ENCODE measurements around the gene DRAM2.

Gene DRAM2

DNA sequence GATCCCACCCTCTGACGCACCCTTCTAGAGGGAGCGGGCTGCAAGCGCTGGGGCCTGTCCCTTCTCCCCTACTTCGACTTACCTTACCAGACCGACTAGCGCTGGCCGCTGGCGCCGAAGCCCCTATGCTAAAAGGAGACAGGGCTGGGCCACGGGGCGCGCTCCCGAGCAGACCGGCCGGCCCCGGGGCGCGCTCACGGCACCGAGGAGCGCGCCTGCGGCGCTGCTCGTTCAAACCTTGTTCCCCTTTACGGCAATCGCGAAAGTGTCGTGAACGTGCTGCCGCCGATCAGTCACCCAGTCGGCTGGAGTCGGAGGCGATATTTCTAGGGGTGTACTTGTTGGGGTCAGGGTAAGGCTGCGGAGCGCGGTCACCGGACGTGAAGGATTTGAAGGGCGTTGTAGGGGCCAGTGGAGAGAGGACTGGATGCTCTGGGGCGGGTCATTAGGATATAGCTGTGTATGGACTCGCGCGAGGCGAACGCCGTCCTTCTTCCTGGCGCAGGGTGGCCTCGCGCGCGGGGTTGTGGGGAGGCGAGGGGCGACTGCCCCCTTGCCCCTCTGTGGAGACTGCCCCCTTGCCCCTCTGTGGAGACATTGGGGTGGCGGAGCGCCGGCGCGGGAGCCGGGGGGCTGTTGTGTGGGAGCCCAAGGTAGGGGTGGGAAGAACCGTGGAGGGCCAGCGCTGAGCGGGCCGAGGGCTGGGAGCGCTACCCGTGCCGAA is at the start of gene DRAM2, which contains the start of gene CEPT1:
Gene DRAM2, minus strand, starts transcription at position 138 of the 724 bp plus-strand sequence. CDS start 8,539 bp downstream, outside the sequence.
Gene CEPT1, plus strand, starts transcription at position 268 of the 724 bp plus-strand sequence. CDS start 7,492 bp downstream, outside the sequence.
- DNase-seq, result peak; percentile 94

DNA sequence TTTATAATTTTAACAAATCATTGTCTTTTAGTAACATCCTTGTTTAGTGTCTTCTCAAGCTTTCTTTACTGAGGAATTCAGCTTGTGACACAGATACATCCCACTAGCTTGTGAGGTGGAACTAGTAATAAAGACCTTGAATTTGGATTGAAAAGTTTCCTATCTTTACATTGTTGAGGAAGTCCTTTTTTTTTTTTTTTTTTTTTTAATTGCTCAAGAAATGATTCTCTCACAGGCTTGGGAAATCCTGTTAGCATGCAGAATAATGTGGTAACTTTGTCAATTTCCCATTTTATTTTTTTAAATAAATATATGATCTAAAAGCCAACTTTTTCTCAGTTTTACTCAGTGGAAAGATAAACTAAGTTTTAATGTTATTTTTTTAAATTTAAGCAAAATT is 44.8 kb upstream of the DRAM2 start:
- DNase-seq, result no peak

DNA sequence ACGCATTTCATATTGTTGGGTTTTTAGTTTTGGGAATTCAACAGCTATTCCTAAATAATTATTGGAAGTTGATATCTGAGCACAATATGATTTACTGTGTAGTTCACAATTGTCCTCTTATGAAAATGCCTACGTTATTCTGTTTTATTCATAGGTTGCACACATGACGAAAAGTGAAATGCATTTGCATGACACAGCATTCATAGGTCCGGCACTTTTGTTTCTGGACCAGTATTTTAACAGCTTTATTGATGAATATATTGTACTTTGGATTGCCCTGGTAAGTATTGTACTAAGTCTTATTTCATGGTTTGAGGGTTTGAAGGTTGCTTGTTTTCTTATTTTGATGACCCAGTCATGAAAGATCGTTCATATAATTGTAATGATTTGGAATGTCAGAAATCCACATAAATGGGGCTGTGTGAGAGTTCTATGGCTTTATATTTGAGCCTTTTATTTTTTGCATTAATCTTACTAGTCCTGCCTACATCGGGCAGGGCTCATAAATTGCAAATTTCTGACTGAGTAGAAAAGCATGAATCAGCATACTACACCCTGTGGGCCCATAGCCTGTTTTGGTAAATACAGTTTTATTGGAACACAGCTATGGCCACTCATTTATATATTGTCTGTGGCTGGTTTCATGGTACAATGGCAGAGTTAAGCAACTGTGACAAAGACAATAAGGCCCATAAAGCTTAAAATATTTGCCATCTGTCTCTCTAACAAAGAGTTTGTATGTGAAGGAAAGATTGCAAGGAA is 43.6 kb upstream of the DRAM2 start:
- no peak for DNase-seq

DNA sequence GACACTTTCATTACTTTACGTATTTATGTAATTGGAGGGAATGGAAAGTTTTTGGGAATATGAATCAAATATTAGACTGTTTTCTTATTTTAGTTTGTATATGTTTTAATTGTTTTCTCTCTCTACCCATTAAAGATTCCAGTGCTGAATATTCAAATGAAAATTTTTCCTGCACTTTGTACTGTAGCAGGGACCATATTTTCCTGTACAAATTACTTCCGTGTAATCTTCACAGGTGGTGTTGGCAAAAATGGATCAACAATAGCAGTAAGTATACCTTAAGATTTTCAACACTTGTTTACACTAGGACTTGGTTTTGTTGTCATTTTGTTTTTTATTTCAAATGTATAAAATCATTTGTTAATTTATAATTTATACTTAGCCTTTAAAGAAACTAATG is 42.2 kb upstream of the DRAM2 start:
- DNase-seq, result no peak

DNA sequence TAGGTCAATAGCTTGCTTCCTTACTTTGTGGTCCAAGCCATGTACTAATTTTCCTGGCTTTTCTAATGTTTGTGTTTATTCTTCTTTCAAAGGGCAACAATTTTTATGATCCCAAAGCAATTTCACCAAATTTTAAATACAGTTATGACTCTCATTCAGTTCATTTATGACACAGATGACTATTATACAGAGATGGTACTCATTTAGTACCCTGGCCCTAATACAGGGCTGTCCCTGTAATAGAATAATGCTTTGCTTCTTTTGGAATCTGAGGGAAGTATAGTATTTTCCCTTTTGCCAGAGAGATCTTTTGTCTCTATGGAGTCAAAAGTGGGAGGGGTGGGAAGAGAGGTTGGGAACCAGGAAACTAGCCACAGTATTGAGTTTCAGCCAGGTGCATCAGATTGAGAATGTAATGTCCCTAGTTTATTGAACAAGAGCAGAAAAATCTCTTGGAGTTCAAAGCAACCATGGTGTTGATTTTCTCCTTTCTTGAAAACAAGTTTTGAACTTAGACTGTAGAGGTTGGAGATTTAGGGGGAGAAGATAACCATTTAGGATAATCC is 40.2 kb upstream of the DRAM2 start:
- DNase-seq, result no peak

DNA sequence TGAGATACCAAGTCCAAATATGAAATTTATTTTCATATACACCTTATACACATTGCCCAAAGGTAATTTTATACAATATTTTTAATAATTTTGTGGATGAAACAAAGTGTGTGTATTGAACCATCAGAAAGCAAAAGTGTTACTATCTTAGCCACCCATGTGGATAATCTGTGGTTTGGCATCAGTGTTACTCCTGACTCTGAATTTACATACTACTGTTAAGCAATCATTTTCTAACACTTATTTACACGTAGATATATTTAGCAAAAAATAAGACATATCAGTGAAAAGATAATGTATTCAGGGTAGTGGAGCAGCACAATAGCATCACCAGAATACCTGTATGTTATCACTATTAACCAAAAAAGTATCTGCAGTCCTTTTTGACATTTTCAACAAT is 36.8 kb upstream of the DRAM2 start:
- no peak for DNase-seq

DNA sequence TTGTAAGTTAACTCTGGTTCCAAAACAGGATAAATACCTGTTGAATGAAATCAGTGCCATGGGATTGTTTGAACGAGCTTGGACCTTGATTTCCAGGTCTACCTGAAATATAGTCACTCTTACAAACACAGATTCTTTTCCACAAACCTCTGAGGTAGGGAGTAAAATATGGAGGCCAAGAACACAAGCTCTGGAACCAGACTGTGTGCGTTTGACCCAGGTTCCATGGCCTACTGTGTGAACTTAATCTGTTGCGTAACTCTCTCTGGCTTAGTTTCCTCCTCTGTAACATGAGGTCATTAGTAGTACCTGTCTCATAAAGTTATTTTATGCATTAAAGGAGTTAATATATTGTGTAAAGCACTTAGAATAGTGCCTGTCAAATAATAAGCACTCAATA is 35.5 kb upstream of the DRAM2 start:
- DNase-seq, result no peak

DNA sequence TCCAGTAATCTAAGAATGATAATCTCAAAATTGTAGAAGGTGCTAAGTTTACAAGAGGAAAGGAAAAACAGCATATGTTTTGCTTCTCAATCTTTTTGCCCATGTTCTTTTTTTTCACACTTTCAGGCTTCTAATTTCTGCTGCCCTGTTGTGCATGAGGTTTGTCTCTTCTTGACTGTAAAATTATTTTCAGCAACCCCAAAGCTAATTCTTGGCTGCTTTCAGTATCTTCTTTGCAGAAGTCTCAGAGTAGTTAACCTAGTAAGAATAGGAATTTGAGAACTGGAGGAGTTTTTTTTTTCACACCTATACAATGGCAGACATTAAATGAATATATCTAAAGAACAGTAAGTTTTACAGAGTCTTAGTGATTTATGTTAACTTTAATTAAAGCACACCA is 34.2 kb upstream of the DRAM2 start:
- no peak for DNase-seq

DNA sequence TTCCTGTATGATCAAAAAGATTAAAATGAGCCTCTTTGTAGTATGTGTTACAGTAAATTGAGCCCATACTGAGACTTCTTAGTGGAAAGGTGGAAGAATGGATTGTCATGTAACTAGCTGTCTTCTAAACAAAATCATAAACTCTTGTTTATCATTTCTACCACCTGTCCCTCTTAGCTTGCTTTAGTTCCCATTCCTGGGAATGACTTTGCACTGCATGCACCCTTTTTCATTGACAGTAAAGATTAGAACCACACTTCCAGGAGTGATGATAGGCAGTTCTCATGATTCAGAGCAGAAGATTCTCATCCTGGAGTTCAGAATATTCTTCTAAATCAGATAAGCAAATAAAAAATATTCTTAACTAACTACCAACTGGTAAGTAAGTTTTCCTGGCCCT is 32.6 kb upstream of the DRAM2 start:
- no peak for DNase-seq

DNA sequence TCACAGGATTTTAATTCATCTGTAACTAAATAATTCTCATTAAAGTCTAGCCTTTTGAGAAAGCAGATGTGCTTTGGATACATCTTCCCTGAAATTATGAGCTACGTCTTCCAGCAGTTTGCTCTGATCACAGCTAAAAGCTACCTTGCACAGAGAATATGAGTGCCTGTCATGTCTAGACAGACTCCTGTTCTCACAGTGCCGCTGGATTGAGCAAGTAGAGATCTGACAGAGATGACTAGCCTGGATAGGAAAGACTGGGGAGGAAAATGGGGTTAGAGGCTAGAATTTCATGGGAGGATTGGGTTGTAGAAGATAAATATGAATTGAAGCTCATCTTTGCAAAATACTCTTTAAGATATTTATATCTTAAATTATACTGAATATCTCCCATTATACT is 24.3 kb upstream of the DRAM2 start:
- DNase-seq, result no peak

DNA sequence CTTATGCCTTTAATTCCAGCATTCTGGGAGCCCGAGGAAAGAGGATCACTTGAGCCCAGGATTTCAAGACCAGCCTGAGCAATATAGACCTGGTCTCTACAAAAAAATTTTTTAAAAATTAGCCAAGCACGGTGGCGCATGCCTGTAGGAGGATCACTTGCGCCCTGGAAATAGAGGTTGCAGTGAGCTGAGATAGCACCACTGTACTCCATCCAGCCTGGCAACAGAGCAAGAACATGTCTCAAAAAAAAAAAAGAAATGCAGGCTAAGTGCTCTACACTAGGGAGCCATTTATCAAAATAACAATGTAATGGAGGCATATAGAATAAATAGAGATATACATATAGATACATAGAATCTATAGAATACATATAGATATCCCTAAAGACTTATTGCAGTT is 23.5 kb upstream of the DRAM2 start:
- DNase-seq, result no peak

DNA sequence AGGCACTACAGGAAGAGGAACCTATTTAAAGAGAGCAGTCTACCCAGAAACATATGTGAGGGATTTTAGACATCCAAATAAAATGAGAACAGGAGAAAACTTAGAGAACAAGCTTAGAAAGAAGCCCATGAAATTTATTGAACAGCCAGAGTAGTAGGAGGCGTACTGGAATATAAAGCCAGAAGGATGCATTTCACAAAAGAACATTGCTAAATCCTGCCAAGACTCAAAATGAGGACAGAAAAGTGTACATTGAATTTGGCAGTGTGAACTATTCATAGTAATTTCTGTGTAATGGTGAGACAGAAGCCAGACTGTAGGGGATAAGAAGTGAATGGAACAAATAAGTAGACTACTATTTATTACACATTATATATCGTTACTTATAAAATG is 22.6 kb upstream of the DRAM2 start:
- DNase-seq, result no peak

DNA sequence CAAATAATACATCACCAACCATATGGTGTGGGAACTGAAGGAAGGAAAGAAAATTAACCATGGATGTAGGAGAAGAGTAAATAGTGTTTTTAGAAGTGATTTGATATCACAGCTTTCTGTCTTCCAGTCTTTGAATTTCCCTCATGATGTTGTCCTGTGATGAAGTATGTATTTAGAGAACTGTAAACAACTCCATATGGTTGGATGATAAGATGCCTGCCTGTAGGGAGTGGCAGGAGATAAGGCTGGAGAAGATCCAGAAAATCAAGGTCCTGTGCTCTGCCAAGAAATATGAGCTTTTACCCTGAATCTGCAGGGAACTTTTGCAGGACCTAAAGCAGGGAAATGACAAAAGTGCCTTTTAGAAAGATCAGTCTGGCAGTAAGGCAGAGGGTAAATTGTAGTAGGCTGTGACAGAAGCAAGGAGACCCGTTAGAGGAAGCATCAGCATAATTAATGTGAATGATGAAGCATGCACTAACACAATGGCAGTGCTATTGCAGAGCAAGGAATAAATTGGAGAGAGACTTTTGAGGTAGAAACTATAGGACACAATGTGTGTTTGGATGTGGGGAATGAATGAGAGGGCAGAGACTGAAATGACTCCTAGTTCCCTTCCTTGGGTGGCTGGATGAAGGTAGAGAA is 22.1 kb upstream of the DRAM2 start:
- DNase-seq, result no peak

DNA sequence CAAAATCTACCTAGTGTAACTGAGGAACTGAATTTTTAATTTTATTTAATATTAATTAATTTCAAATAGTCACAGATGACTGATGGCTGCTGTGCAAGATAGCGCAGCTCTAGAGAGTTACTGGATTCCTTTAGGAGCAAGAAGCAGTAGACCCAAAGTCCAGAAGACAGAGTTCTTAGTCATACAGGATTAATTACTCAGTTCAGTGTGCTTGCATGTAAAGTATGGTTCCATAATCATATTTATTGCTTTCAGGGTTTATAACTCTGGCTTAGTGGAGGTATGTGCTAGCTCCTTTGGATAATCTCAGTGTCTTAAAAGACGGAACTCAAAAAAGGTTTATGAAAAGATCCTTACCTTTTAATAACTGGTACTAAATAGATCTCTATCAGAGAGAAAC is 17.5 kb upstream of the DRAM2 start:
- DNase-seq, result no peak

DNA sequence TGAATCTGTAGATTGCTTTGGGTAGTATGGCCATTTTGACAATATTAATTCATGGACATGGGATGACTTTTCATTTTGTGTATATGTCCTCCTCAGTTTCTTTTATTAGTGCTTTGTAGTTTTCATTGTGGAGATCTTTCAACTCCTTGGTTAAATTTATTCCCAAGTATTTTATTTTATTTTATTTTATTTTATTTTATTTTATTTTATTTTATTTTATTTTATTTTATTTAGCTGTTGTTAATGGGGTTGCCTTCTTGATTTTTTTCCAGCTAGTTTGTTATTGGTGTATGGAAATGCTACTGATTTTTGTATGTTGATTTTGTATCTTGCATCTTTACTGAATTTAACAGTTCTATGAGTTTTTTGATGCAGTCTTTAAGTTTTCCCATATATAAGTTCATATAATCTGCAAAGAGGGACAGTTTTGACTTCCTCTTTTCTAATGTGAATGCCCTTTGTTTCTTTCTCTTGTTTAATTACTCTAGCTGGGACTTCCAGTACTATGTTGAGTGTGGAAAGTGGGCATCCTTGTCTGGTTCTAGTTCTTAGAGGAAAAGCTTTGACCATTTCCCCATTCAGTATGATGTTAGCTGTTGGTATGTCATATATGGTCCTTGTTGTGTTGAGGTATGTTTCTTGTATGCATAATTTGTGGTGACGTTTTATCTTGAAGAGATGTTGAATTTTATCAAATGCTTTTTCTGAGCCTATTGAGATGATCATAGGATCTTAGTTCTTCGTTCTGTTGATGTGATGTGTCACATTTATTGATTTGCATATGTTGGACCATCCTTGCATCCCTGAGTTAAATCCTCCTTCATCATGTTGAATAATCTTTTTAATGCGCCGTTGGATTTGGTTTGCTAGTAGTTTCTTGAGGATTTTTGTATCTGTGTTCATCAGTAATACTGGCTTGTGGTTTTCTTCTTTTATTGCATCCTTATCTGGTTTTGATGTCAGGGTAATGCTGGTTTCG is 14.4 kb upstream of the DRAM2 start:
- no peak for DNase-seq

DNA sequence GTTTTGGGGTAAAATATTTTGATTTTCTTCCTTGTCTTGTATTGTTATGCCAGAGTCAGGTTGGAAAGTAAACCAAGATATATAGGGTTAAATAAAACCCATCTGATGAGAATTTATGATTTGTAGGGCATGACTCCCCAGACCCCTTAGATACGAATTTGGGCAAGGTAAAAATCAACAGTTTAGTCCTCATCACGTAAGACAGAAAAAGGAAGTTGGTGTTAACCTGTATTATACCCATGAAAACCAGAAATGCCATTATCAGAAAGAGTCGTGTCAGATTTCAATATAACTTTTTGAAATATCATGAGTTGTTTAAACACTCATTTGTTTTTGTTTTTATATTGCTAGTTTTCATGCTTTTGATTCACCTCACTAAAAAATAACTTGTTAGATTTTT is 11.9 kb upstream of the DRAM2 start:
- no peak for DNase-seq

DNA sequence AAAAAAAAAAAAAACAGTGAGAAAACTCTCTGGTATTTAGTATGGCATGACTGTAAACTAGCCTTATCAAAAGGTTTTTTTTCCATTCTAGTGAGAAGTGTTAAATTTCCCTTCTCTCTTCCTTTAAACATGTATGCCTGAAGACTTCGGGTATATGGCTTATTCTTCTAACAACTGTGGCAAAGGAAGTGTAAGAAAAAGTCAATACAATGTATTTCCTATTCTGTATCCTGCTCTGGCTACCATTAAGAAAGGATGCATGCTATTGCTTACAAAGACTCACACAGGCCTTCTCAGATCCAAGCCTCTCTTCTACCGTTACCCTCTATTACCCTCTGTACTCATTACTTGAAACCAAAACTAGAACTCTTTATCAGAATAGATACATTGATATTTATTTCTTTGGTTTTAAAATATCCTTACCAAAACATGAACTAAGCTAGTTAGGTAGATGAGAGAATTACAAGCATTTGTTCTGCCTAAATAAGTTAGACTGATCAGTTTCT is 8.5 kb upstream of the DRAM2 start:
- DNase-seq, result no peak

DNA sequence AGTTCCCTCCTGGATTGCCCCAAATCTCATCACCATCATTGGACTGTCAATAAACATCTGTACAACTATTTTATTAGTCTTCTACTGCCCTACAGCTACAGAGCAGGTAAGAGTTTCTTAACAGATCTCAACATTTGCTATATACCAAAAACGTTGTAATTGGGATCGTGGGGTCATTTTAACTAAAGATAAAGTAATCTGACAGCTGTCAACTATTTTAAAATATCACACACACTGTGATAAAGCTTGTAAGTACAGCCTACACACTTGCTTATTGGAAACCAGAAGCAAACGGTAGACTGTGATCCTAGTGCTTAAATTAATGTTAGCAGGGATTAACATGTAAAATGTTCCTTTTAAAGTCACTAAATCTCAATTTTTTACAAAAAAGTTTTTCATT is 8.1 kb upstream of the DRAM2 start:
- DNase-seq, result no peak

DNA sequence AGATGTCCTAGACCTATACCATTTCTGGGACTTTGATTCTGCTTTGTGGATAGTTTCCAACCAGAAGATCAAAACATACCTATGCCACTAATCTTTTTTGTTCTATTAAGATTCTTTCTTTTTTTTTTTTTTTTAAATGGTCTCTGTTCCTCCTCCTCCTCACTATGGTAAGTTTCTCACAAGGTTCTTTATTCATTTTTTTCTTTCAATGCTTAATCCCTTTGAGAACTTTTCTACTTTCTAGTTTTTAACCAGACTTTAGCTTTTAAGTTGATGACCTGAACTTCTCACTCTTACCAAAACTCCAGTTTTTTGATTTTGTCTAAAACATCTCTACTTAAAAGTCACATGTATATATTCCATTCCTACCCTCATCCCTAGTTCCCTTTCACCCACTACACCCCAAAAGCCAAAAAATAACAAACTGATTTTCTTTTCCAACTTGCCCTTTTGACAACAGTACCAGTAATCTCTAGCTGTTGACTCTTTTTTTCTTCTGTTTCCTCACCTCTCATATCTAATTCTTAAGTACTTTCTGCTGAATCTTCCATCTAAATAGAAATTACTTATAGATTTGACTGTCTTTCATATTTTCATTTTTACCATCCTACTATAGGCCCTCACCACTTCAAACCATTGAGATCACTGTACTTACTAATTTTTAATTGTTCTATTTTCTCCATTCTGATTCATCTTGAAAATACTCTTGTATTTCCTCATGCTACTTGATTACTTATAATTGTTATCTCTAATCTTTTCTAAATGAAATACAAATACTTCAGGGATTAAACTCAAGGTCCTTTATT is 6.3 kb upstream of the DRAM2 start:
- DNase-seq, result no peak

DNA sequence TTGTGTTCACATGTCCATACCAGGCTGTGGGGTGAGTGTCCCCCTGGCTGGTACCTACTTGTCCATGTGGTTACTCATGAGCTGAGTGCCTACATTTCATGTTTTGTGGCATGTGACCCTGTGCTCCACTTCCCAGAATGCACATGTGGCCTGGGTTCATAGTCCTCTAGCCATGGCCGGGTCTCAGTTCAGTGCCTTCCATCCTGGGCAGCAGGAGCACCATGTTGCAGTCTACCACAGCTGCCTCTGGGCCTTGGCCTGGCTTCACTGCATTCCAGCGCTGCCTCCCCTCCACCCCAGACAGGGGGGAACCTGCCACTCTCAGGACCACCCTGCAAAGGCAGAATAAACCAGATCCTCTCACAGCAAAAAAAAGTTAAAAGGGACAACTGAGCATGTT is 5.6 kb upstream of the DRAM2 start:
- no peak for DNase-seq

DNA sequence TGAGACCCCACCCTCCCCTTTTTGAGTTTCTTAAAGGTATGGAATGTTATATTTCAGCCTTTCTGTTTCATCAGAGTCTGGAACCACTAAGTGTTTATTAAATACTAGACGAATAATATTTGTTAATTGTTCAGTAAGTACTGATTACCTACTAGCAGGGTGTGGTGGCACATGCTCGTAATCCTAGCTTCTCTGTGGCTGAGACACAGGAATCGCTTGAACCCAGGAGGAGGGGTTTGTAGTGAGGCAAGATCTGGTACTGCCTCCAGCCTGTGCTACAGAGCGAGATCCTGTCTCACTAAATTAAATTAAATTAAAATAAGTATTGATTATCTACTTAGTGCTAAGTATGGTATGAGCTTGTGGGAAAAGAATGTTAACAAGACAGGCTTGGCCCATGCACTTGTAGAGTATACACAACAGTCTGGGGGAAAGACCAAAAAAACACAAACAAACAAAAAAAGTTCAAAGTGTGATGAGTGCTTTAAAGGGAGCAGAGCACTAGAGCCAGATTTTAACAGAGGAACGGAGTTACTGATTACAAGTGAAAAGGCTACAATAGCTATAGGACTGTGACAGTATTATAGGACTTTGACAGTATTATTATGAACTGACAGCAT is 2.6 kb upstream of the DRAM2 start:
- no peak for DNase-seq

All from activated CD8-positive, alpha-beta memory T cell treated with anti-CD3 and anti-CD28 coated beads for 24 hours (primary cell).